Measurements from ENCODE around the gene PLBD2. TPM values are rescaled to one million over a fixed set of nuclear protein-coding genes. Genes with fewer than 3 reads are reported as not detected.

The PLBD2 gene
- total and polyA plus RNA-seq, 4 donors = 12.1 to 31.2 (median 19.6) TPM

DNA sequence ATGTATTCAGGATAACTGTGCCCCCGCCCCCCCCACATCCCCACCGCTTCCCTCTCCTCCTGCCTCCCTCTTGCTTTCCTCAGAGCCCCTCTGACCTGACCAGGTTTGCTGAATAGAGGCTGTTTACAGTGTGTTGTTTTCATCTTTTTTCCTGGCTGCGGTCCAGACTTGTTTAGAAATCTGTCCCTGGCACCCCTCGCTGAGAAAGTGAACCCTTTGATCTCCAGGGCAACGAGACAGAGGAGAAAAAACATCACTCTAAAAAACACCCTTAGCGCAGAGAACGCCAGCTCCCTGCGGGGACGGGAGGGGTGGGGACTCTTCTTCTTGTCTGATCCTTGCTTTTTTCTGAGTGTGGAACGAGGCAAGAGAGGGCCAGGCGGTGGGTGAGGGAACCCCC is 22.8 kb downstream of the PLBD2 start:
- H3K9ac ChIP-seq (ENCODE audit: low read depth in 1 of 2, low read length in 2 of 2) = no peak overlapping the region
- H3K4me3 ChIP-seq (ENCODE audit: low read depth in 1 of 3, low read length in 3 of 3) = no peak overlapping the region
- no peak overlapping the region for H3K27ac ChIP-seq (ENCODE audit: low read depth in 1 of 2, low read length in 2 of 2)
- peaks cover 0 to 16% (median 12%) of the 10 kb centered on the region in 4 donors for H3K36me3 ChIP-seq (ENCODE audit: control insufficient read depth in 4 of 4, insufficient read depth in 3 of 4, low read depth in 1 of 4, low read length in 3 of 4)
- no peak for DNase-seq (ENCODE audit: low spot score)
- H3K9me3 ChIP-seq (ENCODE audit: control insufficient read depth in 4 of 4, low read length in 3 of 4) = no peaks in the 10 kb centered on the region
- 67% methylated on average over 11 of the region's 11 CpGs for WGBS
- TF ChIP-seq, protein P1, sequence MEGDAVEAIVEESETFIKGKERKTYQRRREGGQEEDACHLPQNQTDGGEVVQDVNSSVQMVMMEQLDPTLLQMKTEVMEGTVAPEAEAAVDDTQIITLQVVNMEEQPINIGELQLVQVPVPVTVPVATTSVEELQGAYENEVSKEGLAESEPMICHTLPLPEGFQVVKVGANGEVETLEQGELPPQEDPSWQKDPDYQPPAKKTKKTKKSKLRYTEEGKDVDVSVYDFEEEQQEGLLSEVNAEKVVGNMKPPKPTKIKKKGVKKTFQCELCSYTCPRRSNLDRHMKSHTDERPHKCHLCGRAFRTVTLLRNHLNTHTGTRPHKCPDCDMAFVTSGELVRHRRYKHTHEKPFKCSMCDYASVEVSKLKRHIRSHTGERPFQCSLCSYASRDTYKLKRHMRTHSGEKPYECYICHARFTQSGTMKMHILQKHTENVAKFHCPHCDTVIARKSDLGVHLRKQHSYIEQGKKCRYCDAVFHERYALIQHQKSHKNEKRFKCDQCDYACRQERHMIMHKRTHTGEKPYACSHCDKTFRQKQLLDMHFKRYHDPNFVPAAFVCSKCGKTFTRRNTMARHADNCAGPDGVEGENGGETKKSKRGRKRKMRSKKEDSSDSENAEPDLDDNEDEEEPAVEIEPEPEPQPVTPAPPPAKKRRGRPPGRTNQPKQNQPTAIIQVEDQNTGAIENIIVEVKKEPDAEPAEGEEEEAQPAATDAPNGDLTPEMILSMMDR (IDR thresholded peaks at IDR 0.05; ENCODE audit: low read depth, low read length, missing input control) = no peak
- TF ChIP-seq JUND (IDR thresholded peaks at IDR 0.05) (no peak), FOXA1 (IDR thresholded peaks at IDR 0.05) (no peak), RXRA (IDR thresholded peaks at IDR 0.05) (no peak), ATF3 (IDR thresholded peaks at IDR 0.05) (no peak), NR2F2 (IDR thresholded peaks at IDR 0.05) (no peak), MAX (IDR thresholded peaks at IDR 0.05) (no peak), HNF4A (conservative IDR thresholded peaks at IDR 0.05) (no peak), SP1 (IDR thresholded peaks at IDR 0.05) (no peak), EGR1 (IDR thresholded peaks at IDR 0.05; ENCODE audit: low read depth in 2 of 2) (no peak), TAF1 (conservative IDR thresholded peaks at IDR 0.05) (no peak), GABPA (IDR thresholded peaks at IDR 0.05 in 1 of 2, conservative IDR thresholded peaks at IDR 0.05 in 1 of 2) (no peak), YY1 (IDR thresholded peaks at IDR 0.05) (no peak), HNF4G (IDR thresholded peaks at IDR 0.05) (no peak), RAD21 (IDR thresholded peaks at IDR 0.05) (no peak)
- TF ChIP-seq, protein P2, sequence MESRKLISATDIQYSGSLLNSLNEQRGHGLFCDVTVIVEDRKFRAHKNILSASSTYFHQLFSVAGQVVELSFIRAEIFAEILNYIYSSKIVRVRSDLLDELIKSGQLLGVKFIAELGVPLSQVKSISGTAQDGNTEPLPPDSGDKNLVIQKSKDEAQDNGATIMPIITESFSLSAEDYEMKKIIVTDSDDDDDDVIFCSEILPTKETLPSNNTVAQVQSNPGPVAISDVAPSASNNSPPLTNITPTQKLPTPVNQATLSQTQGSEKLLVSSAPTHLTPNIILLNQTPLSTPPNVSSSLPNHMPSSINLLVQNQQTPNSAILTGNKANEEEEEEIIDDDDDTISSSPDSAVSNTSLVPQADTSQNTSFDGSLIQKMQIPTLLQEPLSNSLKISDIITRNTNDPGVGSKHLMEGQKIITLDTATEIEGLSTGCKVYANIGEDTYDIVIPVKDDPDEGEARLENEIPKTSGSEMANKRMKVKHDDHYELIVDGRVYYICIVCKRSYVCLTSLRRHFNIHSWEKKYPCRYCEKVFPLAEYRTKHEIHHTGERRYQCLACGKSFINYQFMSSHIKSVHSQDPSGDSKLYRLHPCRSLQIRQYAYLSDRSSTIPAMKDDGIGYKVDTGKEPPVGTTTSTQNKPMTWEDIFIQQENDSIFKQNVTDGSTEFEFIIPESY (IDR thresholded peaks at IDR 0.05) = no peak
- TF ChIP-seq, protein P3, sequence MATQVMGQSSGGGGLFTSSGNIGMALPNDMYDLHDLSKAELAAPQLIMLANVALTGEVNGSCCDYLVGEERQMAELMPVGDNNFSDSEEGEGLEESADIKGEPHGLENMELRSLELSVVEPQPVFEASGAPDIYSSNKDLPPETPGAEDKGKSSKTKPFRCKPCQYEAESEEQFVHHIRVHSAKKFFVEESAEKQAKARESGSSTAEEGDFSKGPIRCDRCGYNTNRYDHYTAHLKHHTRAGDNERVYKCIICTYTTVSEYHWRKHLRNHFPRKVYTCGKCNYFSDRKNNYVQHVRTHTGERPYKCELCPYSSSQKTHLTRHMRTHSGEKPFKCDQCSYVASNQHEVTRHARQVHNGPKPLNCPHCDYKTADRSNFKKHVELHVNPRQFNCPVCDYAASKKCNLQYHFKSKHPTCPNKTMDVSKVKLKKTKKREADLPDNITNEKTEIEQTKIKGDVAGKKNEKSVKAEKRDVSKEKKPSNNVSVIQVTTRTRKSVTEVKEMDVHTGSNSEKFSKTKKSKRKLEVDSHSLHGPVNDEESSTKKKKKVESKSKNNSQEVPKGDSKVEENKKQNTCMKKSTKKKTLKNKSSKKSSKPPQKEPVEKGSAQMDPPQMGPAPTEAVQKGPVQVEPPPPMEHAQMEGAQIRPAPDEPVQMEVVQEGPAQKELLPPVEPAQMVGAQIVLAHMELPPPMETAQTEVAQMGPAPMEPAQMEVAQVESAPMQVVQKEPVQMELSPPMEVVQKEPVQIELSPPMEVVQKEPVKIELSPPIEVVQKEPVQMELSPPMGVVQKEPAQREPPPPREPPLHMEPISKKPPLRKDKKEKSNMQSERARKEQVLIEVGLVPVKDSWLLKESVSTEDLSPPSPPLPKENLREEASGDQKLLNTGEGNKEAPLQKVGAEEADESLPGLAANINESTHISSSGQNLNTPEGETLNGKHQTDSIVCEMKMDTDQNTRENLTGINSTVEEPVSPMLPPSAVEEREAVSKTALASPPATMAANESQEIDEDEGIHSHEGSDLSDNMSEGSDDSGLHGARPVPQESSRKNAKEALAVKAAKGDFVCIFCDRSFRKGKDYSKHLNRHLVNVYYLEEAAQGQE (IDR thresholded peaks at IDR 0.05) = no peak
- peaks cover 0 to 2% (median 0%) of the 10 kb centered on the region in 4 donors for H3K4me1 ChIP-seq (ENCODE audit: control insufficient read depth in 4 of 4, insufficient read depth in 4 of 4, low read length in 3 of 4)
- H3K27me3 ChIP-seq (ENCODE audit: control insufficient read depth in 4 of 4, insufficient read depth in 4 of 4, low read length in 3 of 4) = no peaks in the 10 kb centered on the region
